OCI-LY3 (cell line): Measurements from ENCODE around the gene IKBIP.
A peak's percentile ranks its signal among the peaks of the same experiment; 100 is the strongest.

Source experiments
- CTCF ChIP-seq: fragments of 200-600, 300-600 bp; sonication (generic); IDR thresholded peaks from 2 replicates; pipeline ENCODE4 v1.5.1; 2014; ENCODE audit warnings: antibody characterized with exemption, low read length, low read depth
- EZH2phosphoT487 ChIP-seq: fragments of 200-600 bp; shearing (Covaris generic); IDR thresholded peaks from 2 replicates; pipeline ENCODE4 v1.6.1; 2018; ENCODE audit warnings: antibody characterized with exemption, mixed run types, low read depth

GRCh38 chr12:98606359-98606988, 38.1 kb downstream of the IKBIP start:
- TF ChIP-seq CTCF (peak; percentile 27), EZH2phosphoT487 (no peak)
